HepG2 (cell line): ENCODE data around the gene NOX3. TPM values are rescaled to one million over a fixed set of nuclear protein-coding genes. Genes with fewer than 3 reads are reported as not detected.

Experiments
- ARNTL ChIP-seq: sonication (generic); formaldehyde crosslinking; IDR thresholded peaks from 2 replicates; pipeline ENCODE4 v1.4.0; 2020; ENCODE audit warnings: mild to moderate bottlenecking, missing genetic modification reagents
- ELK4 ChIP-seq: sonication (generic); formaldehyde crosslinking; IDR thresholded peaks from 2 replicates; pipeline ENCODE4 v1.9.0; 2021; ENCODE audit warnings: missing genetic modification reagents, borderline replicate concordance
- GABPB1 ChIP-seq: IDR thresholded peaks from 2 replicates; pipeline ENCODE4 v1.6.1; 2016; ENCODE audit warnings: mild to moderate bottlenecking, missing genetic modification reagents, moderate library complexity, missing compliant biosample characterization
- KIAA2018 ChIP-seq: sonication (generic); formaldehyde crosslinking; IDR thresholded peaks from 2 replicates; pipeline ENCODE4 v1.5.0; 2020; ENCODE audit warnings: mild to moderate bottlenecking, missing genetic modification reagents, borderline replicate concordance
- MAFF ChIP-seq: IDR thresholded peaks from 2 replicates; pipeline ENCODE4 v1.6.1; 2011; ENCODE audit warnings: low read depth, low read length, improper control_type of control experiment
- MBNL3 ChIP-seq: fragments of 250-450 bp; sonication (Bioruptor Pico); conservative IDR thresholded peaks from 2 replicates; pipeline ENCODE4 v1.8.0; 2022; ENCODE audit warnings: mild to moderate bottlenecking, inconsistent platforms
- NONO ChIP-seq, 2 experiments: fragments of 450-650 bp in 1 of 2; sonication (generic) in 1 of 2; formaldehyde crosslinking in 1 of 2; IDR thresholded peaks in 1 of 2; conservative IDR thresholded peaks in 1 of 2; 2 replicates each; pipeline versions ENCODE4 v1.6.1 to v1.8.0; 2017 to 2022; ENCODE audit warnings: mild to moderate bottlenecking in 1 of 2, missing genetic modification reagents in 1 of 2, moderate library complexity in 1 of 2
- NPAS2 ChIP-seq: sonication (generic); formaldehyde crosslinking; IDR thresholded peaks from 2 replicates; pipeline ENCODE4 v1.8.0; 2022; ENCODE audit warnings: mild to moderate bottlenecking, missing genetic modification reagents, borderline replicate concordance
- RBM39 ChIP-seq: fragments of 200-400 bp; formaldehyde crosslinking; IDR thresholded peaks from one replicate; pipeline ENCODE4 v1.6.1; 2018; ENCODE audit warnings: antibody characterized with exemption, mild to moderate bottlenecking, low read depth, low read length; ENCODE audit not compliant: poor library complexity, severe bottlenecking
- SSRP1 ChIP-seq: IDR thresholded peaks from 2 replicates; pipeline ENCODE4 v1.6.1; 2016; ENCODE audit warnings: control low read depth
- TCF12 ChIP-seq, 2 experiments: fragments of 450-650 bp in 1 of 2; sonication (generic) in 1 of 2; formaldehyde crosslinking in 1 of 2; IDR thresholded peaks; 2 replicates each; pipeline versions ENCODE4 v1.6.1 to v1.8.0; 2017 to 2022; ENCODE audit warnings: antibody characterized with exemption in 1 of 2, mild to moderate bottlenecking in 1 of 2, missing genetic modification reagents in 1 of 2, moderate library complexity in 1 of 2
- ZIK1 ChIP-seq: sonication (generic); formaldehyde crosslinking; IDR thresholded peaks from 2 replicates; pipeline ENCODE4 v1.5.0; 2020; ENCODE audit warnings: mild to moderate bottlenecking, low read depth, missing genetic modification reagents, borderline replicate concordance
- ZNF160 ChIP-seq: sonication (generic); formaldehyde crosslinking; IDR thresholded peaks from 2 replicates; pipeline ENCODE4 v1.8.0; 2022; ENCODE audit warnings: mild to moderate bottlenecking, inconsistent platforms, missing genetic modification reagents
- ZNF280B ChIP-seq: sonication (generic); formaldehyde crosslinking; IDR thresholded peaks from 2 replicates; pipeline ENCODE4 v1.5.0; 2020; ENCODE audit warnings: missing genetic modification reagents, mild to moderate bottlenecking, borderline replicate concordance
- ZNF34 ChIP-seq: sonication (generic); formaldehyde crosslinking; IDR thresholded peaks from 2 replicates; pipeline ENCODE4 v1.4.0; 2020; ENCODE audit warnings: mild to moderate bottlenecking, missing genetic modification reagents, borderline replicate concordance
- ZNF850 ChIP-seq: sonication (generic); formaldehyde crosslinking; conservative IDR thresholded peaks from 2 replicates; pipeline ENCODE4 v1.9.0; 2021; ENCODE audit warnings: mild to moderate bottlenecking, missing genetic modification reagents
- polyA plus RNA-seq, 8 experiments: library from polyadenylated mRNA; depleted of rRNA in 3 of 8; stranded (reverse) in 7 of 8; unstranded in 1 of 8; fragments of >200 nt; fragmentation: Illumina TruSeq in 4 of 8; extraction: Trizol in 4 of 8; gene quantifications; 2 replicates each; pipeline versions ENCODE4 v1.2.1 to v1.2.3, GENCODE V29; 2011 to 2016; ENCODE audit warnings: low read depth in 4 of 8, missing spikeins in 1 of 8, mixed read lengths in 1 of 8; ENCODE audit not compliant: insufficient read depth in 1 of 8
- total RNA-seq, 5 experiments: library from RNA; depleted of rRNA; stranded (reverse); fragments of >200 nt; fragmentation: Illumina TruSeq; extraction: Trizol; gene quantifications; 2 replicates each; pipeline ENCODE4 v1.2.3, GENCODE V29; 2016; ENCODE audit warnings: low read depth in 1 of 5

NOX3 gene
- total and polyA plus RNA-seq, 2 of the 13 experiments (the other 11 are each of a cell fraction or from before 2014, with no cell fraction given): 0.09 to 0.18 TPM

GRCh38 chr6:155402656-155403304 is 52.9 kb downstream of the NOX3 start (continued):
- TF ChIP-seq ZNF280B (CRISPR knock-in tag): no peak
- TF ChIP-seq ZNF850 (CRISPR knock-in tag): no peak
- TF ChIP-seq MAFF: no peak
- TF ChIP-seq TCF12 (IDR thresholded peaks at IDR 0.05): no peak
- TF ChIP-seq TCF12 (CRISPR knock-in tag; IDR thresholded peaks at IDR 0.05): no peak
- no peak for TF ChIP-seq KIAA2018 (CRISPR knock-in tag)
- no peak for TF ChIP-seq GABPB1 (CRISPR knock-in tag)
- no peak for TF ChIP-seq NPAS2 (CRISPR knock-in tag)
- no peak for TF ChIP-seq MBNL3
- no peak for TF ChIP-seq SSRP1
- TF ChIP-seq NONO (IDR thresholded peaks at IDR 0.05): no peak
- TF ChIP-seq NONO (CRISPR knock-in tag; conservative IDR thresholded peaks at IDR 0.05): no peak
- no peak for TF ChIP-seq ZIK1 (CRISPR knock-in tag)
- TF ChIP-seq ARNTL (CRISPR knock-in tag): no peak
- TF ChIP-seq ZNF34 (CRISPR knock-in tag): no peak
- TF ChIP-seq ZNF160 (CRISPR knock-in tag): no peak
- TF ChIP-seq RBM39: no peak
- no peak for TF ChIP-seq ELK4 (CRISPR knock-in tag)
